Stomach (tissue), 9 donors: ENCODE measurements around the gene ARHGAP26. TPM values are rescaled to one million over a fixed set of nuclear protein-coding genes. Genes with fewer than 3 reads are reported as not detected.
"Not testable (repeated sequence)": the region's sequence is repeated elsewhere in the genome, so short reads cannot be mapped to it uniquely, and the experiment has no call there.

ENCODE experiments used
- DNase-seq, 2 donors: peaks; one replicate each; pipeline versions ENCODE4 v3.0.0 to v3.0.0-alpha.2; 2013 to 2019
- H3K27ac ChIP-seq, 5 donors: fragments of 200-600 bp in 4 of 5; sonication (generic) in 4 of 5; one replicate each; pipeline ENCODE4 v1.5.1; 2013 to 2019; ENCODE audit warnings: mild to moderate bottlenecking in 1 of 5, moderate library complexity in 1 of 5
- H3K27me3 ChIP-seq, 3 donors: fragments of 200-600 bp; sonication (generic); one replicate each; pipeline ENCODE4 v1.5.1; 2017 to 2019; ENCODE audit warnings: mixed run types in 1 of 3
- H3K36me3 ChIP-seq, 4 donors: fragments of 200-600 bp; sonication (generic); 1 replicate in 3 of 4; 2 replicates in 1 of 4; pipeline ENCODE4 v1.5.1; 2016 to 2019
- H3K4me1 ChIP-seq, 4 donors: fragments of 200-600 bp; sonication (generic); one replicate each; pipeline ENCODE4 v1.5.1; 2016 to 2019
- H3K4me3 ChIP-seq, 4 donors: fragments of 200-600 bp; sonication (generic) in 3 of 4; one replicate each; pipeline ENCODE4 v1.5.1; 2016 to 2019; ENCODE audit warnings: mild to moderate bottlenecking in 1 of 4
- H3K9me3 ChIP-seq, 4 donors: fragments of 200-600 bp; sonication (generic); one replicate each; pipeline ENCODE4 v1.5.1; 2016 to 2019
- EP300 ChIP-seq: sonication (generic); formaldehyde crosslinking; IDR thresholded peaks from one replicate; pipeline ENCODE4 v1.6.1; 2017; ENCODE audit warnings: antibody characterized with exemption
- POLR2A ChIP-seq, 4 donors: fragments of 450-650 bp; IDR thresholded peaks; one replicate each; pipeline ENCODE4 v1.6.1; 2016; ENCODE audit warnings: antibody characterized with exemption in 4 of 4, control low read depth in 2 of 4, mild to moderate bottlenecking in 1 of 4, moderate library complexity in 1 of 4
- POLR2AphosphoS5 ChIP-seq, 3 donors: sonication (generic); formaldehyde crosslinking; IDR thresholded peaks; one replicate each; pipeline ENCODE4 v1.6.1; 2016; ENCODE audit warnings: antibody characterized with exemption in 3 of 3
- WGBS, 5 donors: extraction: QIAGEN DNeasy Blood & Tissue Kit in 3 of 5; methylation state at CpG; one replicate each; pipeline versions ENCODE4 v1.1.5 to v1.1.7; 2013 to 2018; 5-methylcytosine and 5-hydroxymethylcytosine counted together
- intact Hi-C: fragments of 100-400 bp; cut with DNase I; formaldehyde crosslinking; loops from one replicate; pipeline ENCODE4 v1.15.1; 2023; ENCODE audit warnings: low total_unique reads
- polyA plus RNA-seq, 3 donors: library from polyadenylated mRNA; stranded (reverse); fragments of 200-250 nt; gene quantifications; one replicate each; pipeline ENCODE4 v1.2.3, GENCODE V29; 2013
- total RNA-seq, 5 donors: library from RNA; depleted of rRNA; stranded (reverse); fragments of >200 nt; gene quantifications; one replicate each; pipeline versions ENCODE4 v1.1.0 to v1.2.3, GENCODE V29; 2014 to 2016
- TF ChIP-seq, protein P1 (sequence below), 7 experiments: fragments of 450-650 bp in 4 of 7; fragments of 200-600 bp in 3 of 7; sonication (generic) in 3 of 7; IDR thresholded peaks; one replicate each; pipeline ENCODE4 v1.5.1; 2016 to 2019; ENCODE audit warnings: antibody characterized with exemption in 7 of 7, control low read depth in 2 of 7, mild to moderate bottlenecking in 1 of 7
- donor health status: healthy with polysubstance abuse.
- donor health status: Bipolar disorder and iron deficiency.
- donor health status: healthy.

ARHGAP26 gene
- total and polyA plus RNA-seq, 8 donors: 4.0 to 115 (median 34.1) TPM

DNA sequence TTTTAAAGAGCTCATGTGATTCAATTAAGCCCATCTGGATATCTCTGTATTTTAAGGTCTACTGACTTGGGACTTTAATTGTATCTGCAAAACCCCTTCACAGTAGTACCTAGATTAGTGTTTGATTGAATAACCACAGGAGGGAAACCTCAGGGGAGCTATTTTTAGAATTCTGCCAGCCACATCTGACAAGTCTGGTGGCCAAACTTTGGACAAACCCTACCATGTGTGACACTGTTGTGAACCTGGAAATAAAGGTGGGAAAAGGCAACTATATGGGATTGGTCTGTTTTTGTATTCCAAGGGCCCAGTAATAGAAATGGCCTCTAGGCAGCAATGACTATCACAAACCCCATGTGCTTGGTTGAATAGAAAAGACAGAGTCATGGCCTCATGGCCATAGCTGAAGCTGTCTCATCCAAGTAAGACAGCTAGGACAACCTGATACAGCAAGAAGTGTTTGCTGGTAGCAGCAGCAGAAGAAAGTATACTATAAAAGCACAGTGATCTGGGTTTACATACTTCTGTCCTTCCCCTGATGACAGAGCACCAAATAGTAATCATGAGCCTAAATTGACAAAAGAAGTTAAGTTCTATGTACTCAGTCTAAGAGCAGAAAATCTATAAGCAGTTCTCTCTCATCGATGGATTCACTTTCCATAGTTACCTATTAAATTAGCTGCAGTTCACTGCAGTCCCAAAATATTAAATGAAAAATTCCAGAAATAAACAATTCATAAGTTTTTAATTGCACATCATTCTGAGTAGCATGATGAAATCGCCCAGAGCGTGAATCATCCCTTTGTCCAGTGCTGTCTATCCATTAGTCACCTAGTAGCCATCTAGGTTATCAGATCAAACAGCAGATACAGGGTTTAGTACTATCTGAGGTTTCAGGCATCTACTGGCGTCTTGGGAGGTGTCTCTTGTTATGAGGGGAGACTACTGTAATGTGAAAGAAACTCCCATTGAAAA is 189.8 kb downstream of the ARHGAP26 start:
- Histone ChIP-seq H3K4me1 (peaks cover 0 to 21% (median 10%) of the 10 kb centered on the region in 4 donors), H3K36me3 (no peaks in the 10 kb centered on the region), H3K27me3 (no peaks in the 10 kb centered on the region), H3K9me3 (no peaks in the 10 kb centered on the region), H3K27ac (no peak overlapping the region), H3K4me3 (no peak overlapping the region)
- DNase-seq: no peak
- TF ChIP-seq POLR2A (IDR thresholded peaks at IDR 0.05) (no peak), EP300 (no peak), POLR2AphosphoS5 (IDR thresholded peaks at IDR 0.05) (no peak)
- TF ChIP-seq, protein P1, sequence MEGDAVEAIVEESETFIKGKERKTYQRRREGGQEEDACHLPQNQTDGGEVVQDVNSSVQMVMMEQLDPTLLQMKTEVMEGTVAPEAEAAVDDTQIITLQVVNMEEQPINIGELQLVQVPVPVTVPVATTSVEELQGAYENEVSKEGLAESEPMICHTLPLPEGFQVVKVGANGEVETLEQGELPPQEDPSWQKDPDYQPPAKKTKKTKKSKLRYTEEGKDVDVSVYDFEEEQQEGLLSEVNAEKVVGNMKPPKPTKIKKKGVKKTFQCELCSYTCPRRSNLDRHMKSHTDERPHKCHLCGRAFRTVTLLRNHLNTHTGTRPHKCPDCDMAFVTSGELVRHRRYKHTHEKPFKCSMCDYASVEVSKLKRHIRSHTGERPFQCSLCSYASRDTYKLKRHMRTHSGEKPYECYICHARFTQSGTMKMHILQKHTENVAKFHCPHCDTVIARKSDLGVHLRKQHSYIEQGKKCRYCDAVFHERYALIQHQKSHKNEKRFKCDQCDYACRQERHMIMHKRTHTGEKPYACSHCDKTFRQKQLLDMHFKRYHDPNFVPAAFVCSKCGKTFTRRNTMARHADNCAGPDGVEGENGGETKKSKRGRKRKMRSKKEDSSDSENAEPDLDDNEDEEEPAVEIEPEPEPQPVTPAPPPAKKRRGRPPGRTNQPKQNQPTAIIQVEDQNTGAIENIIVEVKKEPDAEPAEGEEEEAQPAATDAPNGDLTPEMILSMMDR (IDR thresholded peaks at IDR 0.05): no peak
- intact Hi-C loops: no loop called here
- 89 to 97% (median 94%) methylated on average over 4 of the region's 4 CpGs for WGBS, 5 donors

DNA sequence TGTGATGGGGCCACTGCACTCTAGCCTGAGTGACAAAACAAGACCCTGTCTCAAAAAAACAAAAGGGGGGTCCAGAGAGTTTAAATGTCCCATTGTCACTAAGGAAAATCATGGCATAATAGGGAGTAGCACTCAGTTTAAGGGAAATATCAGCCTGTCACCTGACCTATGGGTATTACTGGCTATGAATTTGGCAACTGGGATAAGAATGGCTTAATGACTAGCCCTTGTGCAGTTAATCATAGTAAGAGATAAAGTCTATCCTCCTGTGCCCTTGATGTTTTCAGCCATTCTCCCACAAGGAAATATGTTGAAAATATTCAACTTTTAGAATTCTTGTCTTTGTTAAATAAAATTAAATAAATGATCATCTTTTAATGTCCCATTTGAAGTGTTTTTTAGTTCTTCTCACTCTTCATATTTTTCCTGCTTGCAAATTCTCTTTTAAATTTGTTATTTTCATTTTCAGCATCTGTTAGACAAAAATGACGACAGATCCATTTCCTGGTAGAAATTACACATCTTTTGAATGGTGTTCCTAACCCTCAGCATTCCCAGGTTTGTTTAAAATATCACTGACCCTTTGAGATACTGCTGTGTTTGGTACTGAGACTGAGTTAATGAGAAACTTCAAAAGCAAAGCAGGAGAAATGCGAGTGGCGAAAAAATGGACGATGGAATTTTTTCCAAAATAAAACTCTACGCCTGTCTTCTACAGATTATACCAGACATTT is 191.4 kb downstream of the ARHGAP26 start:
- Histone ChIP-seq H3K4me1 (peaks cover 0 to 24% (median 15%) of the 10 kb centered on the region in 4 donors), H3K9me3 (no peaks in the 10 kb centered on the region), H3K4me3 (no peak overlapping the region), H3K27ac (no peak overlapping the region), H3K27me3 (no peaks in the 10 kb centered on the region), H3K36me3 (no peaks in the 10 kb centered on the region)
- WGBS, 5 donors: 76 to 88% (median 78%) methylated on average over 5 of the region's 5 CpGs
- no peak for DNase-seq
- intact Hi-C loops: no loop called here
- TF ChIP-seq, protein P1 (IDR thresholded peaks at IDR 0.05): no peak
- TF ChIP-seq EP300 (no peak), POLR2A (IDR thresholded peaks at IDR 0.05) (no peak), POLR2AphosphoS5 (IDR thresholded peaks at IDR 0.05) (no peak)

DNA sequence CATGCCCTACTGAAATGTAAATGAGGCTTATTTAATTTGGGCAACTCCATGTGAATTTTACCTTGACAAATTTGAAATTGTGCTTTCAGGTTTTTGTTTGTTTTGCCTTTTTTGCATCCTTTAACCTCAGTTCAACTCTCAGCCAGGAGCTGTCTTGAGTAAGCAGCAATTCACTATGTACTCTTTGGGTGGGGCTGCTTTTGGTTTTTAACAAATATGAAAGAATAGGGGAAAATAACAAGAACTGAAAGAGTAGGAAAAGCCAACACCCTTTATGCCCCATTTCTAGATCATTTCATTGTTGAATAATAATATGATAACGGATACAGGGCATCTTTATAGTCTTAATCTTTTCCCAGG is 192.0 kb downstream of the ARHGAP26 start:
- TF ChIP-seq EP300: no peak
- TF ChIP-seq, protein P1 (IDR thresholded peaks at IDR 0.05): no peak
- no peak for TF ChIP-seq POLR2AphosphoS5 (IDR thresholded peaks at IDR 0.05)
- TF ChIP-seq POLR2A (IDR thresholded peaks at IDR 0.05): no peak
- no peaks in the 10 kb centered on the region for H3K36me3 ChIP-seq
- no peak overlapping the region for H3K27ac ChIP-seq
- H3K4me3 ChIP-seq: no peak overlapping the region
- DNase-seq: no peak
- 81 to 93% (median 92%) methylated on average over 1 of the region's 1 CpG for WGBS, 5 donors
- H3K27me3 ChIP-seq: no peaks in the 10 kb centered on the region
- H3K9me3 ChIP-seq: no peaks in the 10 kb centered on the region
- intact Hi-C loops: no loop called here
- H3K4me1 ChIP-seq: peaks cover 0 to 22% (median 13%) of the 10 kb centered on the region in 4 donors

DNA sequence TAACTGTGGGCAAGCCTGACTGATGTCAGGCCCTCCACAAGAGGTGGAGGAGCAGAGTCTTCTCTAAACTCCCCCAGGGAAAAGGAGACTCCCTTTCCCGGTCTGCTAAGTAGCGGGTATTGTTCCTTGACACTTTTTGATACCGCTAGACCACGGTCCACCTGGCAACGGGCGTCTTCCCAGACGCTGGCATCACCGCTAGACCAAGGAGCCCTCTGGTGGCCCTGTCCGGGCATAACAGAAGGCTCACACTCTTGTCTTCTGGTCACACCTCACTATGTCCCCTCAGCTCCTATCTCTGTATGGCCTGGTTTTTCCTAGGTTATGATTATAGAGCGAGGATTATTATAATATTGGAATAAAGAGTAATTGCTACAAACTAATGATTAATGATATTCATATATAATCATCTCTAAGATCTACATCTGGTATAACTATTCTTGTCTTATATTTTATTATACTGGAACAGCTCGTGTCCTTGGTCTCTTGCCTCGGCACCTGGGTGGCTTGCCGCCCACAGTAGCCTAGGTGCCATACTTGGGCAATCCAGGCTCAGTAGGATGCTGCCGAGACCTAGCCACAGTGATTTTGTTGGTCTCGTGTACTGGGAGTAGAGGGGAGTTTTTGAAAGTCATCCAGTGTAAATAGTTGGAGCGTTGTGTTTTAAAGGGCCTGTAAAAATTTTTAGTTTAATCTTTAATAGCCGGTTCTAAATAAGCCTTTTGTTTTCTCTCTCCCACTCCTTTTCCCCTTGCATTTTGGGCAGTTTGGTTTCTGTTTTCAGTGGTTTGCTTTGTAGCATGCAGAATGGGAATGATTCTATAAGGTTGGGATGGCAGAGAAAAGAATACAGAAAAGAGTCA is 195.3 kb downstream of the ARHGAP26 start:
- TF ChIP-seq, protein P1 (IDR thresholded peaks at IDR 0.05): peak in 3 of 7 experiments; percentile 46 to 49 (median 49)
- H3K27me3 ChIP-seq, intact Hi-C loops, H3K27ac ChIP-seq, DNase-seq, H3K9me3 ChIP-seq, H3K36me3 ChIP-seq, H3K4me3 ChIP-seq: not testable (repeated sequence)
- WGBS, 5 donors: 40 to 55% (median 51%) methylated on average over 16 to 17 of the region's 17 CpGs
- H3K4me1 ChIP-seq: peaks cover 0 to 16% (median 10%) of the 10 kb centered on the region in 4 donors
